Neuron (in vitro differentiated cells): ENCODE measurements around the gene DOLPP1.

Experiments used
- H2AFZ ChIP-seq: one replicate; pipeline ENCODE4 v1.6.1; 2013; ENCODE audit warnings: low read depth, mild to moderate bottlenecking, inconsistent platforms, low read length, moderate library complexity
- H3K27me3 ChIP-seq: one replicate; pipeline ENCODE4 v1.6.1; 2013; ENCODE audit warnings: low read length; ENCODE audit not compliant: insufficient read depth
- H3K36me3 ChIP-seq: one replicate; pipeline ENCODE4 v1.6.1; 2013; ENCODE audit warnings: low read length; ENCODE audit not compliant: insufficient read depth
- H3K4me1 ChIP-seq: one replicate; pipeline ENCODE4 v1.6.1; 2013; ENCODE audit warnings: low read length; ENCODE audit not compliant: insufficient read depth
- H3K4me3 ChIP-seq: 2 replicates; pipeline ENCODE4 v1.5.1; 2013; ENCODE audit warnings: mild to moderate bottlenecking, low read length, moderate library complexity
- H3K9me3 ChIP-seq: one replicate; pipeline ENCODE4 v1.6.1; 2013; ENCODE audit warnings: low read length

The DOLPP1 gene

DNA sequence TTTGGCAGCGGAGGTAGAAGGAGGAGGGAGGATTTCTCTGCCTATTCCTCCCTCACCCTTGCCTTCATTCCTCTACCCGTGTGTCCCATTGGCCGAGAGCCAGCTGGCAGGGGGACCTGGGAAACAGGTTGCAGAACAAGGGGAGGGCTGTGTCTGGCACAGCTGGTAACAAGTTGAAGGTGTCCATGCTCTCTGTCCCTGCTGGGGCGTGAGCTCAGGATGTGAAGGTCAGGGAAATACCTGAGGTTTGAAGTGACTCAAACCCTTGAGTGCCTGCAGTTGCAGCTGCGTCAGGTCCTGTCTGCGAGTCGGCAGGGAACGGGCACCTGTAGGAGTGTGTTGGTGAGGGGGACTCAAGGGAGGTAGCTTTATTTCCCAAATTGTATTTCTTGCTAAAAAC, 28.3 kb upstream of the DOLPP1 start:
- Histone ChIP-seq H3K9me3 (no peaks in the 10 kb centered on the region), H3K27me3 (no peaks in the 10 kb centered on the region), H3K4me1 (peaks cover 7% of the 10 kb centered on the region)

DNA sequence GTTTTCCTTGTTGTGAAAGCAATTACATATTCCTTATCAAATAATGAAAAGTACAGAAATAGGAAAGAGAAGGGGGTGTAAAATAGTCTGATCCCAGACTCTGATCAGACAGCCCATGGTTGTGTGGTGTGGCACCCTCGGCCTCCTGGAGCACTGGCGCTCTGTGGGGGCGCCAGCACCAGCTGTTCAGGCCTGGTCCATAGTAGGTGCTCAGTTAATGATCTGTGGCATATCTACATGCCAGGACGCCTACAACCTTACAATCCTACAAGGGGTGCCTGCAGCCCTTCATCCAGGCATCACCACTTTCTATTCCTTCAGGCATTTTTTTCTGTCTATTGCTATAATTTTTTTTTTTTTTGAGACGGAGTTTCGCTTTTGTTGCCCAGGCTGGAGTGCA, 27.9 kb upstream of the DOLPP1 start:
- Histone ChIP-seq H2AFZ (no peak overlapping the region), H3K36me3 (peaks cover 34% of the 10 kb centered on the region), H3K4me1 (peaks cover 7% of the 10 kb centered on the region), H3K27me3 (no peaks in the 10 kb centered on the region), H3K9me3 (no peaks in the 10 kb centered on the region), H3K4me3 (no peak overlapping the region)

More for the DNA sequence above, 28.3 kb upstream of the DOLPP1 start:
- Histone ChIP-seq H2AFZ (no peak overlapping the region), H3K36me3 (peaks cover 36% of the 10 kb centered on the region), H3K4me3 (no peak overlapping the region)

DNA sequence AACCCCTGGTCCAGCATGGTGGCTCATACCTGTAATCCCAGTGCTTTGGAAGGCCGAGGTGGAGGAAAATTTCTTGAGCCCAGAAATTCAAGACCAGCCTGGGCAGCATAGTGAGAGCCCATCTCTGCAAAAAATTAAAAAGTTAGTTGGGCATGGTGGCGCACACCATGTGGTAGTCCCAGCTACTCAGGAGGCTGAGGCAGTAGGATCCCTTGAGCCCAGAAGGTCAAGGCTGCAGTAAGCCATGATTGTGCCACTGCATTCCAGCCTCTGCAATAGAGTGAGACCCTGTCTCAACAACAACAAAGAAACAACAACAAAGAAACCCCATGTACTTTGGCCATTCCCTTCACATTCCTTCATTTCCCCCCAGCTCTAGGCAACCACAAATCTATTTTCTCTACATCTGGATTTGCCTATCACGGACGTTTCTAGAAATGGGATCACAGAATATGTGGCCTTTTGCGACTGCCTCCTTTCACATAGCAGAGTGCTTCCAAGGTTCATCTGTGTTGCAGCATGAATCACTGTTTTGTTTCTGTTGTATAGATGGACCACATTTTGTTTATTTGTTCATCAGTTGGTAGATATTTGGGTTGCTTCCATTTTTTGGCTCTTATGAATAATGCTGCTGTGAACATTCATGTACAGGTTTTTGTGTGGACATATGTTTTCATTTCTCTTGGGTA, 26.6 kb upstream of the DOLPP1 start:
- Histone ChIP-seq H3K27me3 (no peaks in the 10 kb centered on the region), H3K4me3 (no peak overlapping the region), H2AFZ (no peak overlapping the region), H3K36me3 (peaks cover 23% of the 10 kb centered on the region), H3K4me1 (peaks cover 7% of the 10 kb centered on the region), H3K9me3 (no peaks in the 10 kb centered on the region)

DNA sequence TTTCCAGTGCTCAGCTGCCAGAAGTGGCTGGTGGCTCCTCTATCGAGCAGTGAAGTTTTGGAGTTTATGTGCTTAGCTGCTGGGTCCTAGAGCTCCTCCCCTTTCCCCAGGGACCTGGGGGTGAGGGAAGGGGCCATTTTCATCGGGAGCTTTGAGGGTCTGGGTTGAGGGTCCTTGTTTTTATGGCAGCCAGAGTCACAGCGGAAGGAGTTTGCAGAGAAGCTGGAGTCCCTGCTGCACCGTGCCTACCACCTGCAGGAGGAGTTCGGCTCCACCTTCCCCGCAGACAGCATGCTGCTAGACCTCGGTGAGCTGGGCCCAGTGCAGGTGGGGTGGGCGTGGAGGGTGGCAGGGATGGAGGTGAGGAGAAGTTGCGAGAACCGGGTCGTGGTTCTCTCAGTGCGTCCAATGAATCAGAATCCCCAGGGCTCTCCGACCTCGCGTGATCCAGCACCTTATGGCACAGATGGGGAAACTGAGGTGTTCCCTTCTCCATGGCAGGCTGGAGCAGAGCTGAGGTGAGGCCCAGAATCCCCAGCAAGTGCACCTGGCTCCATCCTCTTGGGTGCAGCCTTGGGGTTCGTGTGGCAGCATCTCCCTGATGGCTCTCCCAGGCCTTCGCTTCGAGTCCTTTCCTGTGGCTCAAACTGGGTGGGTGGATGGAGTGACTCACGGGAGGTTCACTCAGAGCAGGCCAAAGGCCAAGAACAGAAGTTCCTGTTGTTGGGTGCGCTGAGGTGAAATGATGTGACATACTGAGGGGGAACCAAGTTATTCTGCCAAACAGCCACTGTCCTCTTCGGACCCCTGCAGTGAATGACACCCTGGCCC, 21.7 kb upstream of the DOLPP1 start:
- Histone ChIP-seq H3K27me3 (no peaks in the 10 kb centered on the region), H3K4me3 (no peak overlapping the region), H3K9me3 (no peaks in the 10 kb centered on the region), H2AFZ (no peak overlapping the region), H3K36me3 (peaks cover 35% of the 10 kb centered on the region), H3K4me1 (peaks cover 4% of the 10 kb centered on the region)

DNA sequence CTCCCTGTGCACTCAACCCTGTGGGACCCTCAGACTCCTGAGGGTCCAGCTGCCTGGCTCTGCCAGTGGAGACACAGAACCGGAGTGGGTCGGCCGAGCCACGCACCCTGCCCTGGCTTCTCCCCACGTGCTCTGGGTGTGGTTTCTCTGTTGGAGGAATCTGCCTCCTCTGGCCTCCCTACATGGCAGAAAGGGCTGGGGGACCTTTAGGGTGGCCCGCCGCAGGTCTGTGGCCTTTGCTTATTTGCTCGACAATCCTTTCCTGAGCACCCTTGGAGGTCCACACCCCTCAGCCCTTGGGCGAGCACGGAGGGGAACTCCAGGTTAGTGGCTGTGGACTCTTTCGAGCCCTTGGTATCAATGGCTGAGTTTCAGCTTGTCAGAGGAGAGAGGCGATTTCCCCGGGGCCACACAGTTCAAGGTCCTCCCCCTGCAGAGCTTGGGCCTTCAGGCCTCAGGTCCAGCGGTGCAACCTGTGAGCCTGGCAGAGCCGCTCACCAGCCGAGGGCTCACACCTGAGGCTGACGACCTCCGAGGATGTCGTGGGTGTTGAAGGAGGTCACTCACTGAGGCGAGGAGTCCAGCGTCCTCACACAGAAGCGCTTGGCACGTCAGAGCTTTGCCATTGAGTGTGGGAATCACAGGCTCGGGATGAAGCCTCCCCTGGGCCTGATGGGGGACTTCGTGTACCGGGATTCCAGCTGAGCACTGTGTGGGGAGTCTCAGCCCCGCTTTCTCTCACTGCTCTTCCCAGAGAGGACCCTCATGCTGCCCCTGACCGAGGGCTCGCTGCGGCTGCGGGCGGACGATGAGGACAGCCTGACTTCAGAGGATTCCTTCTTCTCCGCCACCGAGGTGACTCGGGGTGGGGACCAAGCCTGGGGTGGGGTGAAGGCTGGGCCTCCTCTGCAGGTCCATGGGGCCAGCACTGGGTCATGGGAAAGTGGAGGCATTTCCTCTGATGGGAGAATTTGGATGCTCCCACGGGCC, 20.8 kb upstream of the DOLPP1 start:
- no peak overlapping the region for H3K4me3 ChIP-seq
- no peaks in the 10 kb centered on the region for H3K4me1 ChIP-seq
- peaks cover 35% of the 10 kb centered on the region for H3K36me3 ChIP-seq
- H3K27me3 ChIP-seq, result no peaks in the 10 kb centered on the region
- no peaks in the 10 kb centered on the region for H3K9me3 ChIP-seq
- no peak overlapping the region for H2AFZ ChIP-seq

DNA sequence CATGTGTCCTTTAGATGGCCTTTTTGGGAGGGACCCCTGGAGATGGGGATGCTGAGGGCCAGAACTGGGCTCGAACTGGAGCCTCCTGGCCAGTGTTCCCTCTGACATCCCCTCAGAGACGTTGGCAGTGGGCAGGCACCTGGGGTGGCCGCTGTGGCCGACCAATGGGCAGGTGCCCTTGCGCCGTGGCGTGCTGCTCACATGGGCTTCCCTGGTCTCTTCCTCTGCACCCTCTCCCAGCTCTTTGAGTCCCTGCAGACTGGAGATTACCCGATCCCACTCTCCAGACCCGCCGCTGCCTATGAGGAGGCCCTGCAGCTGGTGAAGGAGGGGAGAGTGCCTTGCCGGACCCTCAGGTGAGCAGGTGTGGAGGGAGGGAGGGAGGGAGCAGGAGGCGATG, 19.9 kb upstream of the DOLPP1 start:
- Histone ChIP-seq H3K4me3 (no peak overlapping the region), H2AFZ (no peak overlapping the region), H3K36me3 (peaks cover 38% of the 10 kb centered on the region), H3K27me3 (no peaks in the 10 kb centered on the region), H3K4me1 (no peaks in the 10 kb centered on the region), H3K9me3 (no peaks in the 10 kb centered on the region)

DNA sequence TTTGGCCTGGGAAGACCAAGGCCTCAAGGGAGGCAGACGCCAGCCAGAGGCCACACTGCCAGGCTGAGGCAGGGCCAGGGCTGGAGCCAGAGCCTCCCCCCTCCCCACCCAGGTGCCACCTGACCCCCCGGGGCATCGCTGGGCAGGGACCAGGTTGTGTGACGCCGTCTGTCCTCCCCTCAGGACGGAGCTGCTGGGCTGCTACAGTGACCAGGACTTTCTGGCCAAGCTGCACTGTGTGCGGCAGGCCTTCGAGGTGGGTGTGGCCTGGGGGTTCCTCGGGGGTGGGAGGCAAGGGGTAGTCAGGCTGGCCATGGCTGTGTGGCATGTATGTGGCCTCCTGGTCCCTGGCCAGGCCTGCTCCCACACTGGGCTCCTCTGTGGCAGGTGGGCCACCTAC, 17.9 kb upstream of the DOLPP1 start:
- no peaks in the 10 kb centered on the region for H3K27me3 ChIP-seq
- H3K9me3 ChIP-seq, result no peaks in the 10 kb centered on the region
- peaks cover 40% of the 10 kb centered on the region for H3K36me3 ChIP-seq
- H3K4me3 ChIP-seq, result no peak overlapping the region
- no peak overlapping the region for H2AFZ ChIP-seq
- no peaks in the 10 kb centered on the region for H3K4me1 ChIP-seq

DNA sequence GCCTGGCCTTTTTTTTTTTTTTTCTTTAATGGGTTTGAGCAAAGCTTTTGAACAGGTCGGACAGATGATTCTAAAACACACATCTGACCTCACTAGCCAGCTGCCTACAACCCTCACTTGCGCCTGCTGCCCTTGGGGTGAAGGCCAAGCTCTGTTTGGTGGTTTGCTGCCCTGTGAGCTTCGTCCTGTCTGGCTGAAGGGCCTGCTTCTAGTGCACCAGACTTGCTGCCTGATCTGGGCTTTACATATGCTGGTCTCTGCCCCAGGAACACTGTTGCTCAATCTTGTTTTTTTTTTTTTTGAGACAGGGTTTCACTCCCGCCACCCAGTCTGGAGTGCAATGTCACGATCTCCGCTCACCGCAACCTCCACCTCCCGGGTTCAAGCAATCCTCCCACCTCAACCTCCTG, 16.4 kb upstream of the DOLPP1 start:
- no peaks in the 10 kb centered on the region for H3K27me3 ChIP-seq
- no peaks in the 10 kb centered on the region for H3K4me1 ChIP-seq
- H2AFZ ChIP-seq, result no peak overlapping the region
- H3K4me3 ChIP-seq, result no peak overlapping the region
- H3K36me3 ChIP-seq, result peaks cover 45% of the 10 kb centered on the region
- no peaks in the 10 kb centered on the region for H3K9me3 ChIP-seq

DNA sequence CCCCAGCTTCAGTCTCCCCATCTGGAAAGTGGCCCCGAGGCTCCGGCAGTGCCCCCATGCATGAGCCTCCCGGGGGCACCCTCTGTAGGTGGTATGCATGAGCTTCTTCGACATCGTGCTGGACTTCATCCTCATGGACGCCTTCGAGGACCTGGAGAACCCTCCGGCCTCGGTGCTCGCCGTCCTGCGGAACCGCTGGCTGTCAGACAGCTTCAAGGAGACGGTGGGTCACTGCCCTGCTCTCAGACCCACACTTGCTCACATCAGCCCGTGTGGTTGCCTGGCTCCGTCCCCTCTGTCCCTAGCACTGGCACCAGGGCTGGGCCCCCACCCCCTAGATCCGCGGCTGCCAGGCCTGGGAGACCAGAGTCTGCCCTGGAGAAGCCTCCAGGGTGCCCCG, 12.8 kb upstream of the DOLPP1 start:
- no peak overlapping the region for H3K4me3 ChIP-seq
- no peaks in the 10 kb centered on the region for H3K9me3 ChIP-seq
- H3K27me3 ChIP-seq, result no peaks in the 10 kb centered on the region
- no peaks in the 10 kb centered on the region for H3K4me1 ChIP-seq
- peaks cover 28% of the 10 kb centered on the region for H3K36me3 ChIP-seq
- H2AFZ ChIP-seq, result no peak overlapping the region

DNA sequence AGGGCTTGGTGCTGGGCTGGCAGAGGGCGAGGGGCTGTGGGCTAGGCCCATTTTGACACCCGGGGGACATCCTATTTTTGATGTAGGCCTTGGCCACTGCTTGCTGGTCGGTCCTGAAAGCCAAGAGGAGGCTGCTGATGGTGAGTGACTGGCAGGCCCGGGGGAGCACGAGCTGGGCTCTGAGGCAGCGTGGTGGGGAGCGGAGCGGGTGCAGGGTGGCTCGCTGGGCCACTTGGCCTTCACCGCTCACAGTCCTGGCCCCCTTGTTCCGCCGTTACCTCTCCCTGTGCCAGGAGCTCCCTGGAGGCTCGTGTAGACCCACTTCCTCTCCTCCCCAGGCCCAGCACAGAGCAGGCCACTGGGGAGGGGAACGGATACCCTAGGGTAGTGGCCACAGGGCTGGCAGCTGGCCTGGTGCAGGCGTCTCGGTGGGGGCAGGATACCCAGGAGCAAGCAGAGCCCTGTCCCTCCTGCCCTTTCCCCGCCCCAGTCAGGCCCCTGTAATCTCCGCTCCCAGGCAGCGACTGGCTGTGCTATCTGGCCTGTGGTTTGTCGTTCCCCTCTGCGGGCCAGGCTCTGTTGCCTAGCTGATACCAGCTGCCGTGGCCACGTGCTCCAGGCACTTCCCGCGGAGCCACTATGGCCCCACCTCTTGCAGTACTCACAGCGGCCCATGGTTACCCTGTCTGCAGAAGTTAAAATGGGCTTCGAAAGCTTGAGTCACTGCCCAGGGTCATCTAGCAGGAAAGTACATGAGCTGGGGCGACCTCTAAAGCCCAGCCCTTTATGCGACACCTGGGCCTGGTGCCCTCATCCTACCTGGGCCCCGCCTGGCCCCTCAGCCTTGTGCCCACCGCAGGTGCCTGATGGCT, 11.7 kb upstream of the DOLPP1 start:
- H3K36me3 ChIP-seq, result peaks cover 23% of the 10 kb centered on the region
- H3K4me1 ChIP-seq, result no peaks in the 10 kb centered on the region
- H3K27me3 ChIP-seq, result no peaks in the 10 kb centered on the region
- no peaks in the 10 kb centered on the region for H3K9me3 ChIP-seq
- H3K4me3 ChIP-seq, result no peak overlapping the region
- no peak overlapping the region for H2AFZ ChIP-seq

DNA sequence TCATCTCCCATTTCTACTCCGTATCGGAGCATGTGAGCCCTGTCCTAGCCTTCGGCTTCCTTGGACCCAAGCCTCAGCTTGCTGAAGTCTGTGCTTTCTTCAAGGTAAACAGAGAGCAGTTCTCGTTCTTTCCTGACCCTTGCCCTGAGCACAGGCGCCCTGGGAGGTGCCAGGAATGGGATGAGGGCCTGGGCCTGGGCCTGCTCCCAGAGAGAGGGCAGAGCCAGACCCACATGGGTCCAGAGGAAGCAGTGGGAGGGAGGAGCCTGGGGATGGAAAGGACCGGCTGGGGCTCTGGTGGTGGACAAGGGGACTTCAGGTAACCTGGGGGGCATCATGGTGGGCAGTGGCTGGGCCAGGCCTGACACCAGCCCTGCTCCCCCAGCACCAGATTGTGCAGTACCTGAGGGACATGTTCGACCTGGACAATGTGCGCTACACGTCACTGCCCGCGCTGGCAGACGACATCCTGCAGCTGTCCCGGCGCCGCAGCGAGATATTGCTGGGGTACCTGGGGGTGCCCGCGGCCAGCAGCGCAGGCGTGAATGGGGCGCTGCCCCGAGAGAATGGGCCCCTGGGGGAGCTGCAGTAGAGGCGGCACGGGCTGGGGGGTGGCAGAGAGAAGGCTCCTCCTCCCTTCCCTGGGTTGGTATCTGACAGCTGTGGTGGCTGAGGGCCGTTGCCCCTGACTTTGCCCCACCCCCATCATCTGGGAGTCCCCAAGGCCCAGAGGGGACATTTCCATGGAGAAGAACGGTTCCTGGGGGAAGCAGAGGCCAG, 10.9 kb upstream of the DOLPP1 start:
- H3K36me3 ChIP-seq, result peaks cover 18% of the 10 kb centered on the region
- H3K4me3 ChIP-seq, result no peak overlapping the region
- H3K27me3 ChIP-seq, result no peaks in the 10 kb centered on the region
- H3K4me1 ChIP-seq, result no peaks in the 10 kb centered on the region
- no peaks in the 10 kb centered on the region for H3K9me3 ChIP-seq
- no peak overlapping the region for H2AFZ ChIP-seq
